ENCODE measurements around the gene HOXC4.

- TF ChIP-seq CTCF (IDR thresholded peaks at IDR 0.05; ENCODE audit: control extremely low read depth in 1 of 3, insufficient read depth in 1 of 3, low read depth in 1 of 3, low read length in 3 of 3) (no peak), ATF3 (IDR thresholded peaks at IDR 0.05; ENCODE audit: insufficient read depth, low read depth, low read length) (no peak), MAX (IDR thresholded peaks at IDR 0.05) (no peak), POLR2A (IDR thresholded peaks at IDR 0.05; ENCODE audit: control extremely low read depth in 1 of 2, low read depth in 2 of 2, low read length in 2 of 2) (no peak), YY1 (IDR thresholded peaks at IDR 0.05; ENCODE audit: low read depth, low read length) (no peak), SUZ12 (IDR thresholded peaks at IDR 0.05; ENCODE audit: low read length) (peak; percentile 97)
These were observed 2.4 kb upstream of the HOXC4 start for GRCh38 chr12:54051026-54051842.

All from H1 (cell line).